Epithelial cell of proximal tubule (primary cell): Measurements from ENCODE around the gene NLN. TPM values are rescaled to one million over a fixed set of nuclear protein-coding genes. Genes with fewer than 3 reads are reported as not detected.
"Not testable (repeated sequence)": the region's sequence is repeated elsewhere in the genome, so short reads cannot be mapped to it uniquely, and the experiment has no call there.

Source experiments
- DNase-seq: peaks from one replicate; pipeline ENCODE4 v3.0.0-alpha.2; 2011; ENCODE audit warnings: low read depth
- H3K4me3 ChIP-seq: 2 replicates; pipeline ENCODE4 v1.5.1; 2011; ENCODE audit warnings: low read depth, mild to moderate bottlenecking, low read length
- CTCF ChIP-seq: conservative IDR thresholded peaks from 2 replicates; pipeline ENCODE4 v1.5.1; 2012; ENCODE audit warnings: low read depth, mild to moderate bottlenecking, low read length
- total RNA-seq: library from RNA; depleted of rRNA; stranded (reverse); fragments of >200 nt; gene quantifications from 2 replicates; pipeline ENCODE4 v1.2.3, GENCODE V29; 2015

Gene NLN
- total RNA-seq, 1 donor from 2014 or later = 25.8 TPM

GRCh38 chr5:65774346-65774745 lies 52.3 kb downstream of the NLN start:
- TF ChIP-seq CTCF = no peak
- H3K4me3 ChIP-seq = no peak overlapping the region
- peak; percentile 54 for DNase-seq

GRCh38 chr5:65775476-65775875 lies 53.5 kb downstream of the NLN start:
- no peak for DNase-seq
- no peak for TF ChIP-seq CTCF
- no peak overlapping the region for H3K4me3 ChIP-seq

GRCh38 chr5:65776441-65777141 lies 54.6 kb downstream of the NLN start:
- TF ChIP-seq CTCF = no peak
- no peak for DNase-seq
- no peak overlapping the region for H3K4me3 ChIP-seq

- TF ChIP-seq CTCF = no peak
- no peak overlapping the region for H3K4me3 ChIP-seq
- DNase-seq = no peak
Observed at GRCh38 chr5:65778126-65778525, 56.1 kb downstream of the NLN start.

- TF ChIP-seq CTCF = no peak
- no peak for DNase-seq
Observed at GRCh38 chr5:65779643-65780042, 57.6 kb downstream of the NLN start.

GRCh38 chr5:65788296-65788695 lies 66.3 kb downstream of the NLN start:
- H3K4me3 ChIP-seq, DNase-seq: not testable (repeated sequence)

More at GRCh38 chr5:65779643-65780042, 57.6 kb downstream of the NLN start:
- H3K4me3 ChIP-seq = no peak overlapping the region

- no peak for TF ChIP-seq CTCF
- no peak for DNase-seq
- H3K4me3 ChIP-seq = no peak overlapping the region
Observed at GRCh38 chr5:65790371-65791163, 68.6 kb downstream of the NLN start.
